Trophoblast cell (in vitro differentiated cells and primary cell): ENCODE data around the gene GGT6.

ENCODE experiments used
- DNase-seq, 2 donors: peaks; one replicate each; pipeline ENCODE4 v3.0.0-alpha.2; 2016
- H2AFZ ChIP-seq: 2 replicates; pipeline ENCODE4 v1.6.1; 2013; ENCODE audit warnings: low read length, moderate library complexity, mild to moderate bottlenecking; ENCODE audit not compliant: insufficient read depth, poor library complexity
- H2AK5ac ChIP-seq: 2 replicates; pipeline ENCODE4 v1.6.1; 2013; ENCODE audit warnings: mild to moderate bottlenecking, low read length
- H2BK120ac ChIP-seq: 2 replicates; pipeline ENCODE4 v1.6.1; 2013; ENCODE audit warnings: low read length, mild to moderate bottlenecking, moderate library complexity; ENCODE audit not compliant: insufficient read depth, poor library complexity
- H2BK12ac ChIP-seq: 2 replicates; pipeline ENCODE4 v1.6.1; 2013; ENCODE audit warnings: mild to moderate bottlenecking, low read length, moderate library complexity
- H2BK5ac ChIP-seq: 2 replicates; pipeline ENCODE4 v1.6.1; 2013; ENCODE audit warnings: low read length, low read depth, moderate library complexity, mild to moderate bottlenecking; ENCODE audit not compliant: poor library complexity
- H3K14ac ChIP-seq: 2 replicates; pipeline ENCODE4 v1.6.1; 2013; ENCODE audit warnings: mild to moderate bottlenecking, low read length
- H3K18ac ChIP-seq: 2 replicates; pipeline ENCODE4 v1.6.1; 2013; ENCODE audit warnings: mild to moderate bottlenecking, low read length
- H3K23ac ChIP-seq: 2 replicates; pipeline ENCODE4 v1.6.1; 2013; ENCODE audit warnings: low read length
- H3K27ac ChIP-seq: 2 replicates; pipeline ENCODE4 v1.5.1; 2013; ENCODE audit warnings: low read depth, mild to moderate bottlenecking, inconsistent platforms, low read length, moderate library complexity
- H3K27me3 ChIP-seq: 2 replicates; pipeline ENCODE4 v1.6.1; 2013; ENCODE audit warnings: inconsistent platforms, mild to moderate bottlenecking, low read length, moderate library complexity; ENCODE audit not compliant: insufficient read depth
- H3K36me3 ChIP-seq, 2 experiments: 1 replicate in 1 of 2; 2 replicates in 1 of 2; pipeline ENCODE4 v1.6.1; 2013; ENCODE audit warnings: low read length in 2 of 2, mild to moderate bottlenecking in 2 of 2, moderate library complexity in 1 of 2; ENCODE audit not compliant: insufficient read depth in 2 of 2, control insufficient read depth in 1 of 2
- H3K4ac ChIP-seq: 2 replicates; pipeline ENCODE4 v1.6.1; 2013; ENCODE audit warnings: low read depth, mild to moderate bottlenecking, low read length, moderate library complexity
- H3K4me1 ChIP-seq, 2 experiments: 1 replicate in 1 of 2; 2 replicates in 1 of 2; pipeline ENCODE4 v1.6.1; 2013; ENCODE audit warnings: low read length in 2 of 2, mild to moderate bottlenecking in 2 of 2, moderate library complexity in 1 of 2; ENCODE audit not compliant: insufficient read depth in 2 of 2, control insufficient read depth in 1 of 2
- H3K4me2 ChIP-seq: 2 replicates; pipeline ENCODE4 v1.6.1; 2013; ENCODE audit warnings: inconsistent platforms, mild to moderate bottlenecking, low read length, moderate library complexity
- H3K4me3 ChIP-seq: 2 replicates; pipeline ENCODE4 v1.5.1; 2013; ENCODE audit warnings: mild to moderate bottlenecking, low read depth, low read length, inconsistent platforms
- H3K79me1 ChIP-seq: one replicate; pipeline ENCODE4 v1.6.1; 2013; ENCODE audit warnings: low read length
- H3K79me2 ChIP-seq: 2 replicates; pipeline ENCODE4 v1.6.1; 2013; ENCODE audit warnings: low read length, mild to moderate bottlenecking; ENCODE audit not compliant: control insufficient read depth, insufficient read depth, poor library complexity
- H3K9ac ChIP-seq: 2 replicates; pipeline ENCODE4 v1.6.1; 2013; ENCODE audit warnings: mild to moderate bottlenecking, low read length
- H3K9me3 ChIP-seq: 2 replicates; pipeline ENCODE4 v1.6.1; 2013; ENCODE audit warnings: low read depth, mild to moderate bottlenecking, control low read depth, inconsistent platforms, low read length; ENCODE audit not compliant: insufficient read depth
- H4K12ac ChIP-seq: 2 replicates; pipeline ENCODE4 v1.6.1; 2013; ENCODE audit warnings: low read depth, mild to moderate bottlenecking, low read length, moderate library complexity
- H4K8ac ChIP-seq: 2 replicates; pipeline ENCODE4 v1.6.1; 2013; ENCODE audit warnings: low read depth, mild to moderate bottlenecking, low read length, moderate library complexity
- H4K91ac ChIP-seq: one replicate; pipeline ENCODE4 v1.6.1; 2013; ENCODE audit warnings: low read depth, mild to moderate bottlenecking, low read length, moderate library complexity
- WGBS: extraction: QIAGEN DNeasy Blood & Tissue Kit; methylation state at CpG from one replicate; pipeline ENCODE4 v1.1.7; 2013; ENCODE audit warnings: missing lambda C conversion rate; ENCODE audit not compliant: insufficient read length, insufficient coverage; ENCODE audit errors: extremely low coverage; 5-methylcytosine and 5-hydroxymethylcytosine counted together

GGT6 gene

DNA sequence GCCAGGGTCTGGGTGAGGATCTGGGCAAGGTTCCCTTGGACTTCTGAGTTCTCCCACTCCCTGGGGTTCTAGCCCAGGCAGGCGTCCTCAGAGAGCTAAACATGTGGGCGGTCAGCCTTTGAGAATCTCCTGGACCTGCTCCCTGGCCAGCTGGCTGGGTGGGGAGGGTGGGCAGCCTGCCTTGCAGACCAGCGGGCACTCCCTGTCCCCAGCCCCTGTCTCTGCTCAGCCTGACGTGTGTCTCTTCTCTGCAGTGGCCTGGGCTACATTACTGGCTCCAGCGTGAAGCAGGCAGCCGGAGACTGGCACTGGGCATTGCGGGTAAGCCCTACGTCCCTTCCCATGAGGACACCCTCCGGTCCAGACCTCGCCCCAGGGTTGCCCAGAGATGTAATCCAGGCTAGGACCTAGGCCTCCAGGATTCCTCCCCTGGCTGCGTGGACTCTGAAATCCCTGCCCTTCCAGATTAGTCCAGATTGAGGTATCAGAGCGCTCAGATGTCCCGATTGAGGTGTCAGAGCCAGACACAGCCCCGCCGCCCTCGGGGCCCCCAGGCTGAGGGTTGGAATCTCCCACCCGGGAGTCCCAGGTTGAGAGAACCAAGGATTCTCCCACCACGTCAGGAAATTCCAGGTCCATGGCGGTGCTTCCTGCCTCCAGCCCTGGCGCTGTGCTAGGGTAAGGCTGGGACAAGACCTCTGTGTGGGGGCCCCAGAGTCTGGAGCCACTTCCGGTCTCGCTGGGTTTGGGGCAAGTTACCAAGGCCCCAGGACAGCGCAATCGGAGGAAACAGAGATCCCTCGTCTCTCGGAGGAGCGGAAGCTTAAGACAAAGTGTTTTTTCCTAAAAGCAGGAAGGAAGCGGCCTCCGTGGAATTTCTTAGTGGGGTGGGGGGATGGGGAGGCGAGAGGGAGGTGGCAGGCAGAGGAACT lies 29.3 kb downstream of the GGT6 start:
- no peak for DNase-seq
- Histone ChIP-seq H3K14ac (no peak overlapping the region), H3K9ac (no peak overlapping the region)

DNA sequence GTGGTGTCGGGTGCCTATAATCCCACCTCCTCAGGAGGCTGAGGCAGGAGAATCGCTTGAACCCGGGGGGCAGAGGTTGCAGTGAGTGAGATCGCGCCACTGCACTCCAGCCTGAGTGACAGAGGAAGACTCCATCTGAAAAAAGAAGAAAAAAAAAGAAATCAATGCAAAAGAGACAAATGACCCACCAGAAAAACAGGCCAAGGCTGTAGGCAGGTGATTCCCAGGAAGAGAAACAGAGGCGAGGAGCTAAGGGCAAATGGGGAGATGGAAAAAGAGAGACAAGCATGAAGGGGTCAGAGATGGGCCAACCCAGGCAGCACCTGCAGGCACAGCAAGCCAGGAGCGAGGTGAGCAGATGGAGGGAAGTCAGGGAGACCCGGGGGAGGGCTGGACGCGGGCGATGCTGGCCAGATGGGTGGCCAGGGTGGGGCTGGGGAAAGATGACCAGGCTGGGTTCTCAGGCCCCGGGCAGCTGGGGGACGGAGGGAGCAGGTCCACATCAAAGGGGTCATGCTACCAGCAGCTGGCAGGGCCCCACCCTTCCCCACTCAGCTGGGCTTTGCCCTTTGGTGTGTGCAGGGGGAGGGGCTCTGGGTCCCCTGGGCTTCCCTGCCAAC lies 30.7 kb downstream of the GGT6 start:
- Histone ChIP-seq H3K79me1 (no peaks in the 10 kb centered on the region), H3K4ac (no peak overlapping the region), H3K4me3 (no peak overlapping the region), H2BK12ac (no peak overlapping the region), H3K9ac (no peak overlapping the region), H3K4me2 (no peak overlapping the region), H4K12ac (no peak overlapping the region), H2BK120ac (no peak overlapping the region), H3K4me1 (peaks cover 0 to 2% of the 10 kb centered on the region in 2 experiments), H3K36me3 (peaks cover 83 to 88% of the 10 kb centered on the region in 2 experiments), H3K14ac (no peak overlapping the region), H3K18ac (no peak overlapping the region), H2BK5ac (no peak overlapping the region), H2AK5ac (no peak overlapping the region), H3K27ac (no peak overlapping the region), H3K9me3 (no peaks in the 10 kb centered on the region), H2AFZ (no peak overlapping the region), H4K91ac (no peak overlapping the region), H3K79me2 (no peaks in the 10 kb centered on the region), H3K27me3 (no peaks in the 10 kb centered on the region), H4K8ac (no peak overlapping the region), H3K23ac (no peak overlapping the region)
- DNase-seq = no peak
- WGBS = no CpG with 5 or more reads among the region's 13 CpGs

More for the DNA sequence above, 29.3 kb downstream of the GGT6 start:
- Histone ChIP-seq H3K79me2 (no peaks in the 10 kb centered on the region), H4K91ac (no peak overlapping the region), H2BK120ac (no peak overlapping the region), H2AK5ac (no peak overlapping the region), H3K9me3 (no peaks in the 10 kb centered on the region), H3K4me1 (peaks cover 0 to 2% of the 10 kb centered on the region in 2 experiments), H3K4me3 (no peak overlapping the region), H3K36me3 (peaks cover 83 to 85% of the 10 kb centered on the region in 2 experiments), H3K27me3 (no peaks in the 10 kb centered on the region), H3K18ac (peak overlapping the region; percentile 30), H2BK5ac (no peak overlapping the region), H3K79me1 (no peaks in the 10 kb centered on the region), H3K4me2 (no peak overlapping the region), H2BK12ac (no peak overlapping the region), H2AFZ (no peak overlapping the region), H3K23ac (no peak overlapping the region), H4K8ac (no peak overlapping the region), H4K12ac (no peak overlapping the region), H3K4ac (no peak overlapping the region), H3K27ac (no peak overlapping the region)
- WGBS = no CpG with 5 or more reads among the region's 30 CpGs

DNA sequence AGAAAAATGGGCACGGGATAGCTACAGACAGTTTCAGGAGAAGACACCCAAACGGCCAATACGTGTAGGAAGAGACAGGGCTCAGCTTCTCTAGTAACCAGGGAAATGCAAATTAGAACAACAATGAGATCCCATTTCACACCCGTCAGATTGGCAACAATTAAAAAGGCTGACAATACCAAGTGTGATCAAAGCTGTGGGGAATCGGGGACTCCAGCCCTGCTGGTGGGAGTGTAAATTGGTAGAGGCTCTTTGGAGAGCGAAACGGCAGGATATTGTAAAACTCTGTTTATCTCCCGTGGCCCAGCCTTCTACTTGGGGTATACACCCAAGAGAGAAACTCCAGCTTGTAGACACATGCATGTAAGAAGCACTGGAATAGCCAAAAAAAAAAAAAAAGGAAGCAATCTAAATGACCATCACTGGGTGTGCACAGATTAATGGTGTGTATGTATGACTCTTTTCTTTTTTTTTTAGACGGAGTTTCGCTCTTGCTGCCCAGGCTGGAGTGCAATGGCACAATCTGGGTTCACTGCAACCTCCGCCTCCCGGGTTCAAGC lies 32.7 kb downstream of the GGT6 start:
- Histone ChIP-seq H3K4me2 (no peak overlapping the region), H3K36me3 (peaks cover 81 to 83% of the 10 kb centered on the region in 2 experiments)

GRCh38 chr17:4527134-4527533 lies 33.2 kb downstream of the GGT6 start:
- Histone ChIP-seq H3K4me3 (no peak overlapping the region), H2BK120ac (no peak overlapping the region), H3K18ac (no peak overlapping the region), H3K36me3 (peaks cover 81 to 83% of the 10 kb centered on the region in 2 experiments), H3K14ac (no peak overlapping the region), H3K79me1 (no peaks in the 10 kb centered on the region), H3K9me3 (no peaks in the 10 kb centered on the region), H3K9ac (no peak overlapping the region), H4K91ac (no peak overlapping the region), H3K4ac (no peak overlapping the region), H4K8ac (no peak overlapping the region), H4K12ac (no peak overlapping the region), H2AK5ac (no peak overlapping the region), H3K27me3 (no peaks in the 10 kb centered on the region), H3K4me2 (no peak overlapping the region), H3K23ac (no peak overlapping the region), H2BK5ac (no peak overlapping the region), H3K27ac (no peak overlapping the region), H3K79me2 (no peaks in the 10 kb centered on the region), H3K4me1 (peaks cover 0 to 2% of the 10 kb centered on the region in 2 experiments), H2AFZ (no peak overlapping the region), H2BK12ac (no peak overlapping the region)
- no peak for DNase-seq
- WGBS = no CpG with 5 or more reads among the region's 1 CpG

More for the DNA sequence above, 32.7 kb downstream of the GGT6 start:
- no peak overlapping the region for H4K91ac ChIP-seq
- H3K4me1 ChIP-seq = peaks cover 0 to 2% of the 10 kb centered on the region in 2 experiments
- H3K27me3 ChIP-seq = no peaks in the 10 kb centered on the region
- H3K23ac ChIP-seq = no peak overlapping the region
- H4K8ac ChIP-seq = no peak overlapping the region
- no CpG with 5 or more reads among the region's 12 CpGs for WGBS
- no peak overlapping the region for H2BK120ac ChIP-seq
- H3K4ac ChIP-seq = no peak overlapping the region
- no peak overlapping the region for H3K18ac ChIP-seq
- H2AK5ac ChIP-seq = no peak overlapping the region
- no peak overlapping the region for H4K12ac ChIP-seq
- H3K9me3 ChIP-seq = no peaks in the 10 kb centered on the region
- H3K4me3 ChIP-seq = no peak overlapping the region
- H2BK5ac ChIP-seq = no peak overlapping the region
- no peak overlapping the region for H3K9ac ChIP-seq
- no peaks in the 10 kb centered on the region for H3K79me1 ChIP-seq
- no peak overlapping the region for H3K27ac ChIP-seq
- H3K79me2 ChIP-seq = no peaks in the 10 kb centered on the region
- no peak overlapping the region for H2AFZ ChIP-seq
- no peak overlapping the region for H3K14ac ChIP-seq
- no peak overlapping the region for H2BK12ac ChIP-seq
- no peak for DNase-seq
